HEK293 (cell line): ENCODE measurements around the gene DDX20.

Experiments used
- GFI1B ChIP-seq: fragments of 450-650 bp; formaldehyde crosslinking; IDR thresholded peaks from 2 replicates; pipeline ENCODE4 v1.5.1; 2016; ENCODE audit warnings: missing biosample characterization, missing genetic modification characterization
- GLIS2 ChIP-seq: fragments of 450-650 bp; formaldehyde crosslinking; IDR thresholded peaks from 2 replicates; pipeline ENCODE4 v1.5.1; 2016; ENCODE audit warnings: missing biosample characterization, missing genetic modification characterization
- KLF10 ChIP-seq: fragments of 450-650 bp; IDR thresholded peaks from 2 replicates; pipeline ENCODE4 v1.5.1; 2018; ENCODE audit warnings: missing biosample characterization, mild to moderate bottlenecking, missing genetic modification characterization
- KLF16 ChIP-seq: fragments of 450-650 bp; formaldehyde crosslinking; IDR thresholded peaks from 2 replicates; pipeline ENCODE4 v1.5.1; 2017; ENCODE audit warnings: missing biosample characterization, missing genetic modification characterization
- KLF8 ChIP-seq: fragments of 450-650 bp; formaldehyde crosslinking; IDR thresholded peaks from 2 replicates; pipeline ENCODE4 v1.5.1; 2016; ENCODE audit warnings: missing biosample characterization, missing genetic modification characterization
- MEIS1 ChIP-seq: sonication (generic); formaldehyde crosslinking; IDR thresholded peaks from 2 replicates; pipeline ENCODE4 v1.8.1; 2022; ENCODE audit warnings: missing genetic modification reagents, mild to moderate bottlenecking, borderline replicate concordance
- MYNN ChIP-seq: fragments of 450-650 bp; formaldehyde crosslinking; IDR thresholded peaks from 2 replicates; pipeline ENCODE4 v1.5.1; 2016; ENCODE audit warnings: missing biosample characterization, missing genetic modification characterization, borderline replicate concordance
- MZF1 ChIP-seq: fragments of 450-650 bp; formaldehyde crosslinking; IDR thresholded peaks from 2 replicates; pipeline ENCODE4 v1.5.1; 2017; ENCODE audit warnings: missing biosample characterization, missing genetic modification characterization, borderline replicate concordance
- PRDM10 ChIP-seq: fragments of 450-650 bp; formaldehyde crosslinking; IDR thresholded peaks from 2 replicates; pipeline ENCODE4 v1.5.1; 2016; ENCODE audit warnings: missing biosample characterization, missing genetic modification characterization
- SP7 ChIP-seq: fragments of 450-650 bp; formaldehyde crosslinking; IDR thresholded peaks from 2 replicates; pipeline ENCODE4 v1.5.1; 2016; ENCODE audit warnings: missing biosample characterization, missing genetic modification characterization
- TCF7L2 ChIP-seq: IDR thresholded peaks from 2 replicates; pipeline ENCODE4 v1.6.1; 2011; ENCODE audit warnings: low read depth, mild to moderate bottlenecking, inconsistent platforms, low read length, moderate library complexity, borderline replicate concordance
- YY2 ChIP-seq: fragments of 450-650 bp; formaldehyde crosslinking; IDR thresholded peaks from 2 replicates; pipeline ENCODE4 v1.5.1; 2016; ENCODE audit warnings: missing biosample characterization, missing genetic modification characterization
- ZBTB49 ChIP-seq: fragments of 450-650 bp; formaldehyde crosslinking; IDR thresholded peaks from 2 replicates; pipeline ENCODE4 v1.5.1; 2016; ENCODE audit warnings: missing biosample characterization, missing genetic modification characterization, low read depth
- ZEB2 ChIP-seq: fragments of 450-650 bp; formaldehyde crosslinking; IDR thresholded peaks from 2 replicates; pipeline ENCODE4 v1.5.1; 2016; ENCODE audit warnings: missing biosample characterization, missing genetic modification characterization
- ZNF10 ChIP-seq: fragments of 450-650 bp; formaldehyde crosslinking; IDR thresholded peaks from 2 replicates; pipeline ENCODE4 v1.5.1; 2017; ENCODE audit warnings: missing biosample characterization, missing genetic modification characterization
- ZNF114 ChIP-seq: fragments of 450-650 bp; formaldehyde crosslinking; IDR thresholded peaks from 2 replicates; pipeline ENCODE4 v1.5.0; 2017; ENCODE audit warnings: missing biosample characterization, missing genetic modification characterization
- ZNF510 ChIP-seq: fragments of 450-650 bp; formaldehyde crosslinking; IDR thresholded peaks from 2 replicates; pipeline ENCODE4 v1.5.1; 2018; ENCODE audit warnings: mild to moderate bottlenecking, missing genetic modification characterization, missing biosample characterization; ENCODE audit not compliant: insufficient replicate concordance
- ZNF513 ChIP-seq: fragments of 450-650 bp; IDR thresholded peaks from 2 replicates; pipeline ENCODE4 v1.5.1; 2018; ENCODE audit warnings: missing biosample characterization, missing genetic modification characterization
- ZNF544 ChIP-seq: fragments of 450-650 bp; formaldehyde crosslinking; IDR thresholded peaks from 2 replicates; pipeline ENCODE4 v1.5.0; 2017; ENCODE audit warnings: missing biosample characterization, missing genetic modification characterization
- ZNF645 ChIP-seq: fragments of 450-650 bp; formaldehyde crosslinking; IDR thresholded peaks from 2 replicates; pipeline ENCODE4; 2016; ENCODE audit warnings: missing biosample characterization, missing genetic modification characterization
- ZNF654 ChIP-seq: fragments of 450-650 bp; formaldehyde crosslinking; IDR thresholded peaks from 2 replicates; pipeline ENCODE4 v1.5.1; 2016; ENCODE audit warnings: low read depth, missing biosample characterization, missing genetic modification characterization
- ZNF658 ChIP-seq: fragments of 450-650 bp; formaldehyde crosslinking; IDR thresholded peaks from 2 replicates; pipeline ENCODE4; 2016; ENCODE audit warnings: missing biosample characterization, missing genetic modification characterization
- ZNF670 ChIP-seq: fragments of 450-650 bp; formaldehyde crosslinking; IDR thresholded peaks from 2 replicates; pipeline ENCODE4 v1.5.1; 2016; ENCODE audit warnings: missing biosample characterization, missing genetic modification characterization, low read depth
- ZNF76 ChIP-seq: fragments of 450-650 bp; formaldehyde crosslinking; IDR thresholded peaks from 2 replicates; pipeline ENCODE4; 2016; ENCODE audit warnings: low read depth, missing biosample characterization, missing genetic modification characterization, borderline replicate concordance
- ZSCAN30 ChIP-seq: fragments of 450-650 bp; IDR thresholded peaks from 2 replicates; pipeline ENCODE4 v1.5.1; 2018; ENCODE audit warnings: missing biosample characterization, mild to moderate bottlenecking, missing genetic modification characterization, moderate library complexity
- ZSCAN5A ChIP-seq: fragments of 450-650 bp; formaldehyde crosslinking; IDR thresholded peaks from 2 replicates; pipeline ENCODE4 v1.5.1; 2016; ENCODE audit warnings: missing biosample characterization, missing genetic modification characterization
- ZXDB ChIP-seq: fragments of 450-650 bp; formaldehyde crosslinking; IDR thresholded peaks from 2 replicates; pipeline ENCODE4 v1.5.1; 2016; ENCODE audit warnings: missing biosample characterization, missing genetic modification characterization
- TF ChIP-seq, protein P1 (sequence below): IDR thresholded peaks from 2 replicates; pipeline ENCODE4 v1.6.1; 2011; ENCODE audit warnings: mild to moderate bottlenecking, low read depth, low read length, borderline replicate concordance

The DDX20 gene

GRCh38 chr1:111739194-111739924 is 16.3 kb upstream of the DDX20 start, which contains the start of gene INKA2 (continued):
- peak; percentile 46; the same call in 1 of the 2 replicates for TF ChIP-seq KLF16 (tag by site-specific recombination)
- peak; percentile 89 for TF ChIP-seq ZNF76 (tag by site-specific recombination)
- no peak for TF ChIP-seq ZNF654 (tag by site-specific recombination)
- peak; percentile 69; the same call in 1 of the 2 replicates for TF ChIP-seq KLF8
- peak; percentile 62 for TF ChIP-seq SP7 (tag by site-specific recombination)
- TF ChIP-seq MEIS1 (CRISPR knock-in tag): 0 out of 2 replicates have a peak, but pooled peaks have one; percentile 11
- peak; percentile 86 for TF ChIP-seq ZXDB (tag by site-specific recombination)
- no peak for TF ChIP-seq ZNF114 (tag by site-specific recombination)
- no peak for TF ChIP-seq ZNF510 (tag by site-specific recombination)
- TF ChIP-seq ZNF544: no peak
- no peak for TF ChIP-seq MYNN (tag by site-specific recombination)
- no peak for TF ChIP-seq ZBTB49 (tag by site-specific recombination)
- no peak for TF ChIP-seq ZNF645 (tag by site-specific recombination)
- TF ChIP-seq MZF1 (tag by site-specific recombination): no peak
- no peak; the same call in 1 of the 2 replicates for TF ChIP-seq ZNF10 (tag by site-specific recombination)
- TF ChIP-seq ZNF513 (tag by site-specific recombination): no peak
- TF ChIP-seq ZEB2 (tag by site-specific recombination): peak; percentile 81
- peak; percentile 98 for TF ChIP-seq GLIS2 (tag by site-specific recombination)
- TF ChIP-seq, protein P1, sequence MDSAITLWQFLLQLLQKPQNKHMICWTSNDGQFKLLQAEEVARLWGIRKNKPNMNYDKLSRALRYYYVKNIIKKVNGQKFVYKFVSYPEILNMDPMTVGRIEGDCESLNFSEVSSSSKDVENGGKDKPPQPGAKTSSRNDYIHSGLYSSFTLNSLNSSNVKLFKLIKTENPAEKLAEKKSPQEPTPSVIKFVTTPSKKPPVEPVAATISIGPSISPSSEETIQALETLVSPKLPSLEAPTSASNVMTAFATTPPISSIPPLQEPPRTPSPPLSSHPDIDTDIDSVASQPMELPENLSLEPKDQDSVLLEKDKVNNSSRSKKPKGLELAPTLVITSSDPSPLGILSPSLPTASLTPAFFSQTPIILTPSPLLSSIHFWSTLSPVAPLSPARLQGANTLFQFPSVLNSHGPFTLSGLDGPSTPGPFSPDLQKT: no peak
- no peak for TF ChIP-seq ZNF670 (tag by site-specific recombination)
- TF ChIP-seq ZNF658 (tag by site-specific recombination): no peak
- no peak for TF ChIP-seq YY2 (tag by site-specific recombination)
- peak; percentile 61 for TF ChIP-seq ZSCAN30 (tag by site-specific recombination)
- no peak for TF ChIP-seq ZSCAN5A (tag by site-specific recombination)
- TF ChIP-seq TCF7L2: no peak
- TF ChIP-seq GFI1B (tag by site-specific recombination): no peak
- peak; percentile 97 for TF ChIP-seq PRDM10 (tag by site-specific recombination)
- TF ChIP-seq KLF10 (tag by site-specific recombination): peak; percentile 55
